HS-27A (cell line): ENCODE results near the gene HOXC10.

ENCODE experiments used
- DNase-seq: peaks from one replicate; pipeline ENCODE4 v3.0.0-alpha.2; 2012; ENCODE audit warnings: low read depth, missing footprints

HOXC10 gene

DNA sequence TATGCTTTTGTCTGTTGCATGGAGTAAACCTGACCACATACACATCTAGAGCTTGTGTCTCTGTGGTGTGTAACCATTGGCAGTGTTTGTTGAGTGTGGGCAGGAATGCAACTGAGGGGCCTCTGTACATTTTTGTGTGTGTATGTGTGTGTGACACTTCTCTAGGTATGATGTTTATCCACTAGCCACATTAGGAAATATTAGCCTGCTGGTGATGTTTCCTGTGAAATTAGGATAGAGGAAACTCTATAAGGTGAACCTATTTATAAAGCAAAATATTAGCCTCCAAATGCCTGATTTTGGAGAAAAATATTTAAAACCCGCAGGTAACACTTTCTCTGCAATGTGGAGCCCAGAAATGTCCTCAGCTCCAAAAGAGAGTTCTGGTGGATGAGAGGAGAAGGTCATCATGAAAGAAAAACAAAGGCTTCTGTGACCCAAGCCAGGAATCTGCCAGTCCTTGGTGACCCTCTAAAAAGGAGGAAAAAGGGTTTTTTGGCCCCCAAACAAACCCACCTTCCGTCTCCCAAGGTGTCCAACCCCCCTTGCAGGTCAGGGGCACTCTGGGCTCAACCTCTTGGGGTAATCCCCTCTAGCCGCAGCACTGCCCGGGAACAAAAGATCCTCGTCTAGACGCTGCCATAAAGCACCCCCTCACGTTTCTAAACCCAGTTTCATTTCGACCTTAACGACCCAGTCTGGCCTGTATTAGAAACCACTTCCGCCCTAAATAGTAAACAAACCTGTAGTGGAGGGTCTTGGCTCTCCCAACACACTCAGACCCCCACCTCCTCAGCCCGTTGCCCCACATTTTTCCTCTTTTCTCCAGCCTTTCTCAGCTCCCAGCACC is 7.1 kb upstream of the HOXC10 start:
- no peak for DNase-seq

DNA sequence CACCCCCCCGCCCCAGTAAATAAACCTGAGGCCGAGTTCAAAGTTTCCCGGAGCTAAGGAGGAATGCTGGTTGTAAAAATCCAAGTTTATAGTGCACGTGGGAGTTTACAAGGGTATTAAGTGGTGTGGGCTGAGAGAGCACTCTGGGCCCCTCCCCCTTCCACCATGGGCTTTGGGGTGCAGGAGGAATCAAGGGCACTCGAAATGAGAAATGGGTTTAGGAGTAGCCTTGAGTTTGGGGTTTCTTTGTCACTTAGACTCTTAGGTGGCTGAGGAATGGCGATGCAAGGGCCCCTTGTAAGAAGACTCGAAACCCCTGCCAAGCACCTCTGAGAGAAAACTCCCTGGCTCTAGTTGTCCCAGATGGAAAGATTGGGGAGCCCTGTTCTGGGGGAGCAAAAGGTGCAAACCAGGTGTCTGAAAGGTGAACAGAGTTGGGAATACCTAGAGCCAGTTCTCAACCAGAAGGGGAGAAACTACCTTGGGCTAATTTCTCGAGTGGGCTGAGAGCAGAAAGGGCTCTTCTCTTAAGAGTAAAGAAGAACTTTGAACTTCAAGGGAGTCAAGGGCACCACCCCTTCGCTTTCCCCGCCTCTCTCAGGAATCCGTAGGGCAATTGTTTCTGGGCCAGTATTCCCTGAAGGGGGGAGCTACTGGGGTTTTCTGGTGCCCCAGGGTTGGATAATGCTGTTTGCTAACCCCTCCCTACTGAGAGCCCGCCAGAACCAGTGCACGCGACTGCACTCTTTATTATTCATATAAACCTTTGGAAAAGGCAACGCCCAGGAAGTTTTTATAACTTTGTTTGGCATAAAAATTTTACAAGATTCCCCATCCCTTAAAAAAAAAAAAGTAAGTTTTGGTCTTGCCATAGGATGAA is 6.2 kb upstream of the HOXC10 start:
- DNase-seq = no peak

DNA sequence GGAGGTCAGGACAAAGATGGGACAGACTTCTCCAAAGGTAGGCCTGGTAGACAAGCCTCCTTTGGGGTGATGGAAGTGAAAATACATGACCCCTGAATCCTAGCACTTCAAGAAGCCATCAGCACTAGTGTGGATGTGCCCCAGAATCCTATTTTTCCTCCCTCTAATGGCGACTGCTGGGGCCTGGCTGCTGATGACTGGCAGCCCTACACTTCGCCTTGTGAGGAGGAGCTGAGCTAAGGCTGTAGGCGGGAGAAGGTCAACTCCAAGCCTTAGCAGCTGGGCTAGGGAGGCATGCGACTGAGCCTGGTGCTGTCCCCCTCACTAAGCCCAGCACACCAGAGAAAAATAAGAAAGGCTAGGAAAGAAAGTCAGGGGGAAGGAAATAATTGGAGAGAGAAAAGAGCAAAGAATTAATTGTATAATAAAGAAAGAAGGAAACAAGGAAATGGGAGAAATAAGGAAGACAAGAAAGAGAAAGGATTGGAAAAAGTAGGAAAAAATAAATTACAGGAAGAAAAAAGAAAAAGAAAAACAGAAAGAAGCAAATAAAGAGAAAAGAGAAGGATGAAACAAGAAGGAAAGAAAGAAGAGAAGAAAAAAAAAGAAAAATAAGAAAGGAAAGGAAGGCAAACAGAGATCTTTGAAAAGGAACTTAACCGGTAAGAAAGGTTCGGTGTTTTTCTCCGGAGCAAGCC is 4.7 kb upstream of the HOXC10 start:
- DNase-seq = no peak

DNA sequence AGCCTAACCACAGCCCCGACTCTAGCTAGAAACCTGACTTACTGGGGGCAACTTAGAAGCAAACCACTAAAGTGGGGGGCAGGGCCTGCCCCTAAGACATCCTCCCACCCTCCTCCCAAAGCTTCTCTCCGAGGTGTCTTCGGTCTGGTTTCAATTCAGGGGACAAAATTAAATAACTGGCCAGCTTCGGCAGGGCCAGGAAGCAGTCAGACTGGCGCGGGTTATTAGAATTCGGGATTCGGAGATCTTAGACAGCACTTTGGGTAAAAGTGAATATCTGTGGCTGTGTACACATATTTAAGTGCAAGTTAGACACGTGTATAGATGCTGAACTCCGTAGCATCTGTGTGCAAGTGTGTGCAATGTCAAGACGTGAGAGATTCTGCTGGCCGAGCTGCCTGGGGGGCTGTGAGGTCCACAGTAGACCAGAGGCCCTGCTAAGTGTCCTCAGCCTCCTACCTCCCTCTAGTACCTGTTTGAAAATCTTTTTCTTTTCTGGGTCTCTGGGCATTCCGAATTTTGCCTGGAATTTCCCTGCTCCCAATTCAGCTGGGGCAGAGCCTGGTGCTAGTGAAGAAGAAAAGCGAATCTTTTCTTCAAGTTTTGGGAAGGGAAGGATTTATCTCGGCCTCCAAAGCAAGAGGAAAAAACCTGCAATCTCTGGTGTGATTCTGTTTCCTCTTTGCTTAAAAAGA is 4.0 kb upstream of the HOXC10 start:
- no peak for DNase-seq

DNA sequence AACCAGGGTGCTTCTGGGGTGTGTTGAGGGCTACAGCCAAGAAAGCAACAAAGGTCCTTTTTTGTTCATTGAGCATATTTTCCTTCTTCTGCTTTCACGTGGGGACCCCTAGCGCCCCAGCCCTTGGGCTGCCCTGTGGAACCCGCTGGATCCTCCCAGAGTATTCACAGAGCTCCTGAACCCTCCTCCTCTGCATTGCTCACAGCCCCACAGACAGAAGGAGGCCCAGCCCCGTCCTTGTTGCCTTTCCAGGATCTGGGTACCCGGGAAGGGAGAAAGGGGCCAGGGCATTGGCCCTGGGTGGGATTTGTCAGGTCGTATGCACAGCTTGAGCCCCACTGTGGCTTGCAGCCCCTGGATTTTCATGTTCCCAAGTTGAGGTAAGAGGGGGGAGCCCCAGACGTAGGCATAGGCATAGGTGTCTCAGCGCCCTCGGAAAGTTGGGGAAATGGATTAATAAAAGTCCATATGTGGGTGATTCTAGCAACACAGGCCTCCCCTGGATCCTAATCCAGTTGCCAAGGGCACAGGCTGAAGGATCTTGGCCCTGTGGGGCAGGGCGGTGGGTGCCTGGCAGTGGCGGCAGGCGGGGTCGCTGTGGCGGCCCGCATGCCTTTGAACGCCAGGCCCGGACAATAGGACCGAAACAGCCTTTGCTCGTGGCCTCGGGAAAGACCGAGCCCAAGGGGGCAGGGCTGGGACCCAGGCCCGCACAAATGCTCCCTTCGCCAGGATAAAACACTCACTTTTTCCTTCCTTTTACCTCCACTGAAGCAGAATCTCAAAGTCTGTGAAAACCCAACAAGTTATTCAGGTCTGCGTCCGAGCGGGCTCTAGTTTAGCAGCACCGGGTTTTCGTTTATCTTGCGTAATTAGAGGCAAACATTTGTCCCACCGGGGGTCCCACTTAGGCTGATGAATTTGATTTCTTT is 3.0 kb upstream of the HOXC10 start:
- DNase-seq = no peak

DNA sequence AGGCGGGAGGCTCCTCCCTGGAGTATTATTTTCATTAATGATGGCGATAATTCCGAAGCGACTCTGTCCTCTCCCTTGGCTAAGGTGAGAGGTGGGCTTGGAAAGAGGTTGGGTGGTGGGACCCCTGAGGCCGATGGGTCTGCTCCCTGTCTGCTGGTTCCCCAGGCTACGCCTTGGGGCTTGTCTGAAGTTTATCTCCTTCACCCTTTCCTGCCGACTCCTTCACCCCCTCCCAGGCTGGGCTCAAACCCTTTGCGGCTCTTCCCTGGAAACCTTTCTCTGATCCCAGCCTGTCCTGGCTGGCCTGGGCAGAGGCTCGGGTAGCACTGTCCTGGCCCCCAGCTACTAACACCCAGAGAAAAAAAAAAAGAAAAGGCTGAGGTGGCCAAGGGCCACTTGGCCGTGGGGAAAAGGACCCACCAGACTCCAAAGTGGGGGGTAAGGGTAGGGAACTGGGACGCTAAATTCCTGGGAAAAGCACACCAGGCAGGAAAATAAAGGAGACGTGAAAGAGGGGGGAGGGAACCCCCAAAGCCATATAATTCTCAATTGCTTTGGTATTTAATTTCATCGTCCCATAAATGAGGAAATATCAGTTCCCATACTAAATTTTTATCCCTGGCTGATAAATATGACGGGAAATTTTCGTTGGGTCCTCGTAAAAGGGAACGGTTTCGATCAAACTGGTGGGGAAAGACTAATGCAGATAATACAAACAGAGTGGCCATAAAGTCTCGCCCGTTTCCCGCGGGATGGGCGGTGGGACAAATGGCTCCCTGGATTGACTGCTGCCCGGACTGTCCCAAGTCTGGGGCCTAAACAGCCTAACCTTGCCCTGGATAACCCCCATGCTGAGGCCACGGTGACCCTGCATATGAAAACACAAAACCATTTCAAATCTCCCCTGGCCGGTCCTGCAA is 2.0 kb upstream of the HOXC10 start:
- no peak for DNase-seq

DNA sequence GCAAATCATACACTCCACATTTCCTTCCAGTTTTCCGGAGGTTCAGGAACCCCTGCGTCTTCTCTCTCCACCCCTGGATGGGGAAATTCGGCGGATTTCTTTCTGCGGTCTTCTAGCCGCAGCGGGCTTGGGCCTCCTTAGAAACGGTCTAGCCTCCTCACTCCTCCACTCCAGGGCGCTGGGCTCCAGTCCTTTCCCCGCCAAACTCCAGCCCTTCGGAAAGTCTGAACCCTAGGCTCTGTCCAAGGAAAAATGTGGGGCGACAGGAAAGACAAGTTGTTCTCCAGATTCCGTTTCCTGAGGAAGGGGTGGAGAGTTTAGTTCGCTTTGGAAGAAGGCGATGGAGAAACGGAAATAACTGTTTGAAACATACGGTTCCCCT is 1.4 kb upstream of the HOXC10 start:
- DNase-seq = no peak

DNA sequence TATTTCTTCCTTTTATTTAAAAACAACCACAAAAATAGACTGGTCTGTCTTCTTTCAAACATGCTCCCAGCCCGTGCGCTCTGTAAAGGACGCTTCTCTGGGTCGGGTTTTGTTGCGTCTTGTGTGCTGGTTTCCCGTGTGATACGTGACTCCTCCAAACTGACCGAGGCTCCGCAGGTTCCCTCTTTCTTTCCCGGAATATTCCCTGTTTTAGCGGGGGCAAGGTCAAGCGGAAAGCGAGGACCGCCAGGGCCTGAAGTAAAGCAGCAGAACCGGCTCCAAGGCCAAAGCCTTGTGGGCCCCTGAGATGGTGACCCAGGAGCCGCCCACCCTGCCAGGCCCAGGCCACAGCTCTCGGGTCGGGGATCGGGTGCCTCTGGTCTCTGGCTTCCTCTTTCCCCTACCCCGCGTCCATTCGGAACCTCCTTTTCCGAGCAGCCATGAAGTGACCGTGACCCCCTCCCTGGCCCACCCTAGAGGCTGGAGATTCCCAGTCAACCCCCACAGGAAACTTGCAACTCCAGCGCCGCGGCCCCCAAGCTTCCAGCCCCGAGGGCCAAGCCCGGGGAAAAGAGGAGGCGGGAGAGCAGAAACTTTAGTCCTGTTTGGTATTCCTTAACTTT is 885 bp upstream of the HOXC10 start:
- DNase-seq = no peak

DNA sequence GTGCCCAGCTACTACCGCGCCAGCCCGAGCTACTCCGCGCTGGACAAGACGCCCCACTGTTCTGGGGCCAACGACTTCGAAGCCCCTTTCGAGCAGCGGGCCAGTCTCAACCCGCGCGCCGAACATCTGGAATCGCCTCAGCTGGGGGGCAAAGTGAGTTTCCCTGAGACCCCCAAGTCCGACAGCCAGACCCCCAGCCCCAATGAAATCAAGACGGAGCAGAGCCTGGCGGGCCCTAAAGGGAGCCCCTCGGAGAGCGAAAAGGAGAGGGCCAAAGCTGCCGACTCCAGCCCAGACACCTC is 697 bp downstream of the HOXC10 start:
- no peak for DNase-seq

DNA sequence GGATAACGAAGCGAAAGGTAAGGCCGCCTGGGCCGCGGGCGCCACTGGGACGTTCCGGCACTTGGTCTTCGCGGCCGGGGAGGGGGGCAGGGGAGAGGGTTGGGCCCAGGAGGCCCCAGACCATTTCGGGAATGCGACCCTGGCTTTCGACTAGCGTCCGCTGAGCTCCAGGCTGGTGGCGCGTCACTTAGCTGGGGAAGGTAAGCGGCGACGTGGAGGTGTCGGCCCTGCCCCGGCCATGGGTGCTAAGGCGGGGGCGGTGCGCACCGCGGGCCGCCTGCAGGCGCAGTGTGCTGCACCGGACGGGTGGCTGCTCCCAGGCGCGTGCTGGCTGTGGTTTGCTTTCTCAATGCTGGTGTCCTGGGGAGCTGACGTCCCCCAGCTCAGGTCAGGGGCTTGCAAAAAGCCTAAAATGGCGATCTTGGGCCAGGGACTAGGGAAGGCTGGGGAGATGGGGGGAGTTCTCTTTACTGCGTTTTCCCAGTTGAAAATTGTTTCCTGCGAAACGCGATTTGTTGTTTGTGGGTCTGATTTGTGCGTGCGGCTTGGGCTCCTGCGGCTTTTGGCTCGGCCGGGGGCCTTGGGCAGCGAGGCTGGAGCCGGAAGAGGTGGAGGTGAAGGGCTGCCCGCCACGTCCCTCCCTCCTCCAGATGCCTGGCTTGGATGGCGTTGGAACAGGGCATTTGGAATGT is 1.2 kb downstream of the HOXC10 start:
- DNase-seq = no peak

DNA sequence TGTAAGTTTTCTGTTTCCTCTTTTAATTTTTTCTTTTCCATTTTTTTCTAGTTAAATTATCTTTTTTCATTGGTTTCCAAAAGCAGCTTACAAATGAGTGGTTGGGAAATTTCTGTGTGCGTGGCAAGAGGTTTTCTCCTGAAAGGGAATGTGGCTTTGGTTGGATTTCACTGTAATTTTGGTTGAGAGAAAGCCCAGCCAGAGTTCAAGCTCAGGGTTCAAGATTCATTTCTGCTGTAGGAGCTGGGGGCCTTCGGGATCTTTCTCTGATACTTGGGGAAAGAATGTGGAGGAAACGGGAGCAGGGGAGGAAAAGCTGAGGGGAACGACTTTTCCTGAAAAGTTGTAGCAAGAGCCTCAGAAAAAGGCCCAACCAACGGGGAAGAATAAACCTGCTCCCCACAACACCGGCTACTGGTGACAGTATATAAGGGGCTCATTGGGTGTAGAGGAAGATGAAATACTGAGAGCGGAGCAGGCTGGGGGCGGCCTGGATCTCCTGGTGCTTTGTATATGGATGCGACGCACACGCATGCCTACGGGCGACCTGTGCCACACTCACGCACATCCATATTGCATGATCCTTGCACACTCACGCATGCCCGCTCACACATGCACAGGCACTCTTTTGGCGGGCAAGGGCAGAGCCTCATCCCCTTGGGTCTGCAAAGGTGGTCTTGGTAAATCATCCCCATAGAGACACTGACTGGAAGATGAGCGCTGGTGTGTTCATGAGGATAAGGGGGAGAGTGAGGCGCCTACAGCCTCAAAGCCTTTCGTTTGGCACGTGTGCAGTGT is 1.9 kb downstream of the HOXC10 start:
- no peak for DNase-seq

DNA sequence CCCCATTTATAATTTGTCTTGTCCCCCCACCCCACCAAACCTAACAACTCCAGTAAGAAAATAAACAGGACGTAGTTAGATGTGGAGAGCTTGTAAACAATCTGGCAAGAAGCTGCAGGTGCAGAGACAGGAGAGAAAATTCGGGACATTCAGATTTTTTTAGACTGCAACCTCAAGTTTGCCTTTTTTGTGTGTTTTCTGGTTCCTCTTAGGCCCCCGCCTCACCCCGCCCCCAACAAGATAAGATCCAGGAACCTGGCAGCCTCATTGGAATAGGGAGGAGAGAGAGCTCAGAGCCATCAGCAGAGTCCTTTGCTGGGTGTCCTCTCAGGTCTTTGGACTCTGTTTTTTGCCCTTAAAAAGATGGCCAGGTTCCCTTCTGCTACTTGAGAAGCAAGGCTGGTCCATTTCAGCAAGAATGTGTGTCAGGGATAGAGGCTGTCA is 2.9 kb downstream of the HOXC10 start:
- no peak for DNase-seq

DNA sequence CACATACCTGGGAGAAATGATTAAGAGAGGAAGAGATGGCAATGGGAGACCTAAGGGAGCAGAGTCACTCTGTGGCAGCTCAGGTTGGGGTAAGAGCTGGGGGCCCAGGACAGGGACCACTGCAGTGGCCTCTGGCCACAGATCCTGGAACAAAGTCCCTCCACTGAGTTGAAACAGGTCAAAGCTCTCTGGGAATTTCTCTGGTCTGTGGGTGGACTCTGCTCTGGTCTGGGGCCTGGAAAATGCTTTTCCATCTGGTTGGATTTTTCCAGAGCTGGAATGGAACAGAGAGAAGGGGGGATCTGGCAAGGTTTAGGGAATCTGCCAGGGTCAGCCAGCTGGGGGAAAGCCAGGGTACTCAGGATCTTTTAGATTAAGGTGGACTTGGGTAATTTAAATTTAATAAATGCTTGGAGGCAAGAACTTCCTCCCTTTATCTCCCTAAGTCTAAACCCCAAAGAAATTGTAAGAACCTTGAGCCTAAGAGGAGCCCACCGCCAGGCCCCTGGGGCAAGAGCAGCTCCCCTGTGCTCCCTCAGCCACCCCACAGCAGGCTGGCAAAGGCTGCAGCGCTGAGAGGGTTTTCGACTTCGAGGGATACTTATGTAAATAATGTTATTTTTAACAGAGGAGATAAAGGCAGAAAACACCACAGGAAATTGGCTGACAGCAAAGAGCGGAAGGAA is 3.7 kb downstream of the HOXC10 start:
- no peak for DNase-seq

DNA sequence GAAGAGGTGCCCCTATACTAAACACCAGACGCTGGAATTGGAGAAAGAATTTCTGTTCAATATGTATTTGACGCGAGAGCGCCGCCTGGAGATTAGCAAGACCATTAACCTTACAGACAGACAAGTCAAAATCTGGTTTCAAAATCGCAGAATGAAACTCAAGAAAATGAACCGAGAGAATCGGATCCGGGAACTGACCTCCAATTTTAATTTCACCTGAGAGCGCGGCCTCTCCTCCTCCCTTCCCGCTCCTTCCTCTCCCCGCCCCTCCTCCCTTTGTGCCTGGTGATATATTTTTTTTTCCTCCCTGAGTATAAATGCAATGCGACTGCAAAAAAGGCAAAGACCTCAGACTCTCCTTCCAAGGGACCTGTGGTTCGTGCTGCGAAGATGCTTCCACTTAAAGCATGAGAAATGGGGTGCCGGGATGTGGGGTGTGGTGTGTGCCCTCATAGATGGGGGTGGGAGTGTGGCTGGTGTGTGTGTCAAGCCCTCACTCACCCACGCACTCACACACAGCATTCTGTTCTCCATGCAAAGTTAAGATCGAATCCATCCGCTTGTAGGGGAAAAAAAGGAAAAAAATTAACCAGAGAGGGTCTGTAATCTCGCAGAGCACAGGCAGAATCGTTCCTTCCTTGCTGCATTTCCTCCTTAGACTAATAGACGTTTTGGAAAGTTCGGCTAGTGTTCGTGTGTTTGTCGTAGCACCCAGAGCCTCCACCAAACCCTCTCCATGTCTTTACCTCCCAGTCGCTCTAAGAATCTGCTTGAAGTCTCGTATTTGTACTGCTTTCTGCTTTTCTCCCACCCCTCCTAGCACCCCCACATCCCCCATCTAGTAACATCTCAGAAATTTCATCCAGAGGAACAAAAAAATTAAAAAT is 4.5 kb downstream of the HOXC10 start:
- DNase-seq = no peak

DNA sequence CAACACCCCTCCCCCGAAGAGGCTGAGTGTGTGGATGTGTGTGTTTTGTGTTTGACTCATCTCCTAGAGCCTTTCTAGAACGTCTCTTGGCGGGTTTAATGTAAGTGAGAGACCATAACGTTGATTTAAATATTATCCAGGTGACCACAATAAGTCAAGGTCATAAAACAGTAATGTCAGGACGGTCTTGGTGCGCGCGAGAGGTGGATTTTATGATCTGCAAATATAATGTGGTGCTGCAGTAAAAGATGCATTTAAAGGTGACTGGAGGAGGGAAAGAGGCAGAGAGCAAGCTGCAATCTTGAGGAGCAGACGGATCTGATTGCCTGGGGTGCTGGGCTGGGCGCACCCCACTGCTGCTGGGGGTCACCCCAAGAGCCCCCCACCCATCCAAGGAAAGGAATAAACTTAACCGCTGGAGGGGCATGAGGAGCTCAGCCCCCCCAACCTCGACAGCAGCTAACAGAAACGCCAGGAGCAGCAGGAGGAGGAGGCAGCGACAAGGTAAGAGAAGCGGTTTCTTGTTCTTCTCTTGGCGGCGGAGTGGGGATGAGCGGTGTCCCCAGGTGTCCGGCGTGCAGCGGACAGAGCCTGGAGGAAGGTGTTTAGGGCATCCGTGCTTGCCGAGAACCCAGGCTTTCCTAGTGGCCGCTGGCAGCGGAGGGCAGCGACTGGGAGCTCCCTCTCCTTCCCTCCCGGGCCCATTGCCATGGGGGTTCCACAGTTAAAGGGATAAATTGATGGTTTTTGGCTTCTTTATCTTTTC is 5.5 kb downstream of the HOXC10 start:
- DNase-seq = no peak

DNA sequence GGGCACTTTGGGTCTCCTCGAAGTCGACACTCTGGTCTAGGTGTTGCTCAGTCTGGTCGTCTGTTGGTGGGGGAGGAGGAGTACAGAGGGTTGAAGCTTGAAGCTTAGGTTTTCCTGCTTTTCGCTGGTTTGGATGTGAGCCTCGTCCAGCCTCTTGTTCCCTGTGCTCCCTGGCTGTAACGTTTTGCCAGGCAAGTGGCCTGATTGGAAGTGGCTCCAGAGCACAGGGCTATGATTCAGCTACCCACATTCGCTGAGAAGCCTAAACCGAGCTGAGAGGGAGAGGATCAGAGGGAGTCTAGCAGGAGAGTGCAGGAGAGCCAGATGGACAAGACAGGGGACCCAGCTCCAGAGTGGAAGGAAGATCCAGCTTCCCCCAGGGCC is 6.1 kb downstream of the HOXC10 start:
- DNase-seq = no peak
